NT2/D1 (cell line): ENCODE results near the gene EHD1.

ENCODE experiments used
- DNase-seq: peaks from one replicate; pipeline ENCODE4 v3.0.0-alpha.2; 2011; ENCODE audit warnings: low read depth, low spot score
- H3K27me3 ChIP-seq: 2 replicates; pipeline ENCODE4 v1.6.0; 2011; ENCODE audit warnings: mild to moderate bottlenecking; ENCODE audit not compliant: insufficient read length, insufficient read depth
- H3K36me3 ChIP-seq: 2 replicates; pipeline ENCODE4 v1.6.1; 2011; ENCODE audit warnings: mild to moderate bottlenecking, low read length, mixed read lengths; ENCODE audit not compliant: insufficient read depth, insufficient read length
- H3K4me1 ChIP-seq: 2 replicates; pipeline ENCODE4 v1.5.1; 2011; ENCODE audit not compliant: insufficient read depth, insufficient read length
- H3K4me3 ChIP-seq: 2 replicates; pipeline ENCODE4 v1.5.1; 2011; ENCODE audit warnings: low read depth; ENCODE audit not compliant: insufficient read length
- H3K9ac ChIP-seq: 2 replicates; pipeline ENCODE4 v1.6.0; 2011; ENCODE audit warnings: low read depth; ENCODE audit not compliant: insufficient read length
- H3K9me3 ChIP-seq: 2 replicates; pipeline ENCODE4 v1.5.1; 2011; ENCODE audit warnings: mild to moderate bottlenecking, low read length; ENCODE audit not compliant: insufficient read depth
- SUZ12 ChIP-seq: IDR thresholded peaks from 2 replicates; pipeline ENCODE4 v1.6.1; 2011; ENCODE audit not compliant: insufficient read length, insufficient read depth; ENCODE audit errors: extremely low read depth
- YY1 ChIP-seq: IDR thresholded peaks from 2 replicates; pipeline ENCODE4 v1.6.1; 2011; ENCODE audit not compliant: insufficient read length, insufficient read depth
- ZNF274 ChIP-seq: IDR thresholded peaks from 2 replicates; pipeline ENCODE4 v1.6.1; 2011; ENCODE audit warnings: mild to moderate bottlenecking, low read depth, low read length

EHD1 gene

DNA sequence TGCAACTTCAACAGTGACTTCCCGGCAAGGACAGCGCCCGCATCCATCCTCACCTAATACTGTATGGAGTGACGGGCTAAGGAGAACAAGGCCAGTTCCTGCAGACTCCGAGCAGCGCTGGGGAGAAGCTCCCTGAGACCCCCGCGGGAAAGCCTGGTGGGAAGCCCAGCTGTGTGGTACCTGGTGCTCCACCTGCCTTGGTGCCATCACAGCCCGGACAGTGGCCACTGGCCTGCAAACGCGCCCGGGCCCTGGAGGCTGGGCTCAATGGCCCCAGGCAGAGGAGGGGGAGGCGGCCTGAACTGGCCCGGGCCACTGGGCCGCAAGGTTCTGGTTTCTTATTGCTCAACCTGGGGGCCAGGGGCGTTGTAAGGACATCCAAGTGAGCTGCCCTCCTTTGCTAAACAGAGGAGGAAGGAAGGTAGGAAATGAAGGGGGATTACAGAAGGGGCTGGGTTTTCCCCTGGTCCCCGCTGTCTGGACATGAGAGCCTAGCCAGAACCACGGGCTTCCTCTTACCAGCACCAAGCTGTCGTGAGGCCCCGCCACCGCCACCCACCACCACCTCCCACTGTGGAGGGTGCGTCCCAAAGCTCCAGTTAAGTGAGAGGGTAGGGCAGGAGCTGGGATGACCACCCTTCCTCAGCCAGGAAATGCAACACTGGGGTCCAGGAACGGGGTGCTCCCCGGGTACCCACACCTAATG lies 25.5 kb downstream of the EHD1 start:
- no peaks in the 10 kb centered on the region for H3K9me3 ChIP-seq
- peaks cover 54% of the 10 kb centered on the region for H3K36me3 ChIP-seq
- no peak for DNase-seq
- no peak overlapping the region for H3K4me3 ChIP-seq
- H3K27me3 ChIP-seq, result no peaks in the 10 kb centered on the region
- H3K4me1 ChIP-seq, result peaks cover 55% of the 10 kb centered on the region
- H3K9ac ChIP-seq, result no peak overlapping the region
- TF ChIP-seq SUZ12 (no peak), ZNF274 (no peak), YY1 (no peak)

DNA sequence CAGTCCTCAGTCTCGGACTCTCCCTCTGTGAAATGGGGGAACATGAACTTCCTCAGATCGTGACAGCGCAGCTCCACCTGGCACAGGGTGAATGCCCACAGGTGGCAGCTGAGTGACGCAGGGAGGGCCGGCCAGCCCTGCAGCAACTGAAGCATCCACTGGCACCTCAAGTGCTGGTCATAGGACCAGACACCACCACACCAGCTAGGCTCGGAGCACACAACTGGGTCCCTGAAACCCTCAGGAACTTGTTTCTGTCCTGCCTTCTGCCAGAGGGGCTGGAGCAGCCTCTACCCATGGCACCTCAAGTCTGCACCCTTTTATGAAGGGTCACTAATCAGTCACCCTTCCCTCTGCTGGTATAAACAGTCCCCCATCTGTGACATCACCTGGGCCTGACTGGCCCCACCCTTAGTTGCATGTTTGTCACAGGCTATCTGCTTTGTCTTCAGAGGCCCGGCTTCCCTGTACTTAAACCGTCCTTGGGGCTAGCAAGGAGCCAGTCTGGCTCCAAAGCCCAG lies 26.5 kb downstream of the EHD1 start:
- Histone ChIP-seq H3K4me1 (peaks cover 51% of the 10 kb centered on the region), H3K36me3 (peaks cover 45% of the 10 kb centered on the region), H3K9ac (no peak overlapping the region), H3K4me3 (no peak overlapping the region), H3K27me3 (no peaks in the 10 kb centered on the region), H3K9me3 (no peaks in the 10 kb centered on the region)
- TF ChIP-seq ZNF274 (no peak), SUZ12 (no peak), YY1 (no peak)
- DNase-seq, result no peak

DNA sequence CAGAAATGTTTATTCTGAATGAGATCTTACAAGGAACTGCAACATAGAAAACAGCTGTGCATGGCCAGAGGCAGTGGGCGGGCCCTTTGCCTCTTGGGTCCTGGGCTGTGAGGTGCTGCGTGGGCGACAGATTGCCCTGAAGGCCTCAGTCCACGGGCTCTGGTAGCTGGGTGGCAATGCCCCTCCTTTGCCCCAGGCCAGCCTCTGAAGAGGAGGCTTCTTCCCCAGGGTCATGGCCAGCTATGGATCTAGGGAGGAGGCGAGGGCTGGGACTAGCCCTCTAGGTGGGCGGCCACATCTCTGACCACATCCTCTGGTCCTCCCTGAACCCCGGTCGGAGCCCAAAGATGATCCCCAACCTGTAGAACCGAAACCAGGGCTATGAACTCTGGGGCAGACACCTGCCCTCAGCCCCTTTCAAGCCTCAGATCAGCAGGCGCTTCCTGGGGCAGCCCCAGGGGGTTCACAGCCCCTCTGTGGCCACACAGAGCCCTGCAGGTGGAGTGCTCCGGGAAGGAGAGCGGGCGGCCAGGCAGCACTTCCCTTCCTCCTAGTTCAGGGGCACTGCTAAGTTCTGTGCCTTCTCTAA lies 27.3 kb downstream of the EHD1 start:
- Histone ChIP-seq H3K4me3 (no peak overlapping the region), H3K27me3 (no peaks in the 10 kb centered on the region), H3K4me1 (peaks cover 43% of the 10 kb centered on the region), H3K9ac (no peak overlapping the region), H3K9me3 (no peaks in the 10 kb centered on the region), H3K36me3 (peaks cover 38% of the 10 kb centered on the region)
- TF ChIP-seq YY1 (no peak), SUZ12 (no peak), ZNF274 (no peak)
- DNase-seq, result no peak

DNA sequence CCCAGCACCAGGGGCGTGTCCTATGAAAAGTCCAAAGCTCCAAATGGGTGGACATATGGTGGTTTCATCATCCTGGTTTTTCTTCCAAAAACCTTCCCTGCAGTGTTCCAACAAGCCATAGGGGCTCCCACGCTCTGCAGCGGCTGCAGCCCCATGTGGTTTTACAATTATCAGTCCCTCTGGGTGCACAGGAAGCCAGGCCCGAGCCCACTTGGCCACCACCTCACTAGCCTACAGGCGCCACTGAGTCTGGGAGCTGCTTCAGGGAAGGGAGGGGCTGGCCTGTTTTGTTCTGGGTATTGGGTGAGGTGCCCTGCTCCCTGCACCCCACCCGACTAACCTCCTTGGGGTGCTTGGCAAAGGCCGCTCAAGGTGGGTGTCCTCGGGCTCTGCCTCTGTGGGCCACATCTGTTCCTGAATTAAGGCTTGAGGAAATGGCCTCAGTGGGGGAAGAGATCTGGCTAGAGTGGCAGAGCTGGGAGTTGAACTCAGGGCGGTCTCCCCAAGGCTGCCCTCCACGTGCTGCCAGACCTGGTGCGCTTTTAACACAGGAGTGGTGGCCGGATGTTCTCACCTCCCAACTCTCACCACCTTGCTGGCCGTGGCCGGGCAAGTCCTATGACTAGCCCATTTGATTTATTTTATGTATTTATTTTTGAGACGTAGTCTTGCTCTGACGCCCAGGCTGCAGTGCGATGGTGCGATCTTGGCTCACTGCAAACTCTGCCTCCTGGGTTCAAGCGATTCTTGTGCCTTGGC lies 28.6 kb downstream of the EHD1 start:
- no peaks in the 10 kb centered on the region for H3K9me3 ChIP-seq
- no peak overlapping the region for H3K4me3 ChIP-seq
- H3K9ac ChIP-seq, result peak overlapping the region; percentile 24
- H3K27me3 ChIP-seq, result no peaks in the 10 kb centered on the region
- H3K36me3 ChIP-seq, result peaks cover 30% of the 10 kb centered on the region
- no peak for TF ChIP-seq SUZ12
- TF ChIP-seq YY1, result no peak
- no peak for TF ChIP-seq ZNF274
- H3K4me1 ChIP-seq, result peaks cover 34% of the 10 kb centered on the region
- DNase-seq, result no peak

DNA sequence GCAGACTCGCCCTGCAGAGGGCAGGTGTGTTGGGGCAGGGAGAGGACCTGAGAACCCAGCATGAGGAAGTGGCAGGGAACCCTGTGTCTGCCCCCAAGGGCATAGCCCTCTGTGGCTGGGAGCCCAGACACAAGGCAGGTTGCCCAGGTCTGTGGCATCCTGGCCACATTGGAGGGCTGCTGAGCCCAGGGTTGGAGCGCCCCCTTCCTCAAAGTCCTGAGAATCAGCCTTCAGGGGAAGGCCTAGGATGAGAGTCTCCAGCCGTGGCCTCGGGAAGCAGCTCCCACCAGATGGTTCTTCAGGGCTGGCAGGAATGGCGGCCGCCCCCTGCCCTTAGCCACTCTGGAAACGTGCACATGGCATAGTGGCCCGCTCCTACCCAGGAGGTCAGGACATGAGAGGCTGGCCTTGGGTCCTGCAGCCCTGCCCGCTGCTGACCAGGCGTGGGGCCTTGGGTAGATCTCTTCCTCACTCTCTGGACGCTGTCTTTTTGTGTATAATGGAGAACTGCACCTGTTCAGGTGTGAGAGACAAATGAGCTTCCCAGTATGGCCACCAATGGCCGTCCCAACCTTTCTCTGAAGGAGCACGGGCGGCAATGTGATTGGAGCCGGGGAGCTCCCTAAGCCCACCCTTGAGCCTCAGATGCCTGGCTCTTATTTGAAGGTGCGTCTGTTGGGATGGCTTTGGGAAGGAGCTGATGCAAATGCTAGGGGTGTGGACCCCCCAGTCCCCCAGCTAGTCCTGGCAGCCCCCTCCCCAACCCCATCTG lies 29.4 kb downstream of the EHD1 start:
- Histone ChIP-seq H3K4me3 (no peak overlapping the region), H3K4me1 (peaks cover 28% of the 10 kb centered on the region), H3K36me3 (peaks cover 22% of the 10 kb centered on the region), H3K9me3 (no peaks in the 10 kb centered on the region), H3K27me3 (no peaks in the 10 kb centered on the region), H3K9ac (no peak overlapping the region)
- TF ChIP-seq SUZ12, result no peak
- TF ChIP-seq ZNF274, result no peak
- TF ChIP-seq YY1, result no peak
- DNase-seq, result no peak

DNA sequence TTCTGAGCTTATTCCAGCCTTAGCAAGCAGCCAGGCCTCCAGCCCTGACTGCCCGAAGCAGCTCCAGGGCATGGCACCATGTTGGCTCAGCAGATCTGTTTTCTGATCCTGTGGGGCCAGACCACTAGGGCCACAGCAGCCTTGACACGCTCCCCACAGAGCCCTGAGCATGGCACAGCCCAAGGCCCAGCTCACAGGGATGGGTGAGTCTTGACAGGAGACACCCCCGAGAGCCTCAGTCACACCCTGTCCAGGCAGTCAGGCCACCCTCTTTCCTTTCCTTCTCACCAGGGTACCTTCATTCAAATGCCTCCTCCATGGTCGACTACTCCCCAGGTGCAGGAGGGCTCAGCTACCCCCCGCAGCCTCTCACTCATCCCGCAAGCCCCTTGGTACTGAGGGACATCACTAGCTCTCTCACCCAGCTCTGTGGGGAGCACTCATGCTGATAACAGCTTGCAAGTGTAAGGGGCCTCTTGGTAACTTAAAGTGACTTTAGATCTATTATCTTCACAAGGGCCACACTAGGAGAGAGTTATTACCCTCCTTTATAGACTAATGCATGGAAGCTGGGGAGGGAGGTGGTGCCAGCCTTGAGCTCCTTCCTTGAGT lies 30.1 kb downstream of the EHD1 start:
- Histone ChIP-seq H3K27me3 (no peaks in the 10 kb centered on the region), H3K4me1 (peaks cover 29% of the 10 kb centered on the region), H3K4me3 (no peak overlapping the region), H3K9ac (no peak overlapping the region), H3K36me3 (peaks cover 15% of the 10 kb centered on the region), H3K9me3 (no peaks in the 10 kb centered on the region)
- DNase-seq, result no peak
- TF ChIP-seq YY1 (no peak), SUZ12 (no peak), ZNF274 (no peak)
